Endothelial cell of umbilical vein (primary cell): ENCODE data around the gene AK4. TPM values are rescaled to one million over a fixed set of nuclear protein-coding genes. Genes with fewer than 3 reads are reported as not detected.

Experiments used
- BruUV-seq: library from RNA; stranded (reverse); fragments of 400-500 nt; replicated peaks from 2 replicates; lab custom pipeline; 2021; lab: Mats Ljungman, UMichigan
- CTCF ChIA-PET: fragments of 300-600, 350-600 bp; sonication (Branson Sonifier 250); formaldehyde crosslinking; loops from one replicate; lab custom pipeline; 2021; ENCODE audit warnings: antibody characterized with exemption, inconsistent platforms; lab: Charles Lee
- POLR2A ChIA-PET: fragments of 300-600, 350-600 bp; sonication (Branson Sonifier 250); formaldehyde crosslinking; loops from one replicate; lab custom pipeline; 2021; ENCODE audit warnings: antibody characterized with exemption, inconsistent platforms; lab: Charles Lee
- DNase-seq: peaks from one replicate; pipeline ENCODE4 v3.0.0-alpha.2; 2011; ENCODE audit warnings: low read depth, low spot score
- FAIRE-seq: peaks from 2 replicates; lab custom pipeline; 2011; peaks lifted over from hg19 to GRCh38; lab: Jason Lieb, UNC
- H2AFZ ChIP-seq: 2 replicates; pipeline ENCODE4 v1.6.0; 2012; ENCODE audit warnings: low read depth, low read length, control low read depth, inconsistent platforms
- H3K27ac ChIP-seq: 2 replicates; pipeline ENCODE4 v1.5.1; 2011; ENCODE audit warnings: low read depth, mild to moderate bottlenecking, control low read depth, low read length, moderate library complexity; ENCODE audit not compliant: insufficient read depth
- H3K27me3 ChIP-seq, 2 experiments: 2 replicates each; pipeline versions ENCODE4 v1.6.0 to v1.6.1; 2011; ENCODE audit warnings: low read length in 2 of 2, mixed read lengths in 1 of 2; ENCODE audit not compliant: control insufficient read depth in 2 of 2, insufficient read depth in 2 of 2
- H3K36me3 ChIP-seq, 2 experiments: 2 replicates in 1 of 2; 3 replicates in 1 of 2; pipeline ENCODE4 v1.5.1; 2011; ENCODE audit warnings: low read length in 2 of 2, mild to moderate bottlenecking in 1 of 2, moderate library complexity in 1 of 2; ENCODE audit not compliant: control insufficient read depth in 2 of 2, insufficient read depth in 2 of 2; ENCODE audit errors: extremely low read depth in 1 of 2
- H3K4me1 ChIP-seq: 3 replicates; pipeline ENCODE4 v1.5.1; 2011; ENCODE audit warnings: mild to moderate bottlenecking, low read length; ENCODE audit not compliant: control insufficient read depth, insufficient read depth; ENCODE audit errors: extremely low read depth
- H3K4me2 ChIP-seq: 2 replicates; pipeline ENCODE4 v1.6.1; 2011; ENCODE audit warnings: low read length, control low read depth, mixed read lengths; ENCODE audit not compliant: insufficient read depth
- H3K4me3 ChIP-seq, 3 experiments: fragments of 200-600 bp in 1 of 3; sonication (generic), shearing (Covaris generic) in 1 of 3; replicated peaks in 1 of 3; 2 replicates each; pipeline ENCODE4 v1.5.1; 2011 to 2016; ENCODE audit warnings: control low read depth in 3 of 3, low read length in 3 of 3, mild to moderate bottlenecking in 2 of 3, inconsistent platforms in 1 of 3, low read depth in 1 of 3, moderate library complexity in 1 of 3; ENCODE audit not compliant: insufficient read depth in 1 of 3
- H3K79me2 ChIP-seq: 2 replicates; pipeline ENCODE4 v1.6.0; 2012; ENCODE audit warnings: low read length, inconsistent platforms; ENCODE audit not compliant: control insufficient read depth, insufficient read depth
- H3K9ac ChIP-seq: replicated peaks from 2 replicates; pipeline ENCODE3; 2011; ENCODE audit warnings: low read length, control low read depth; ENCODE audit not compliant: insufficient read depth; ENCODE audit errors: extremely low read depth
- H3K9me1 ChIP-seq: replicated peaks from 3 replicates; pipeline ENCODE4 v1.6.0; 2011; ENCODE audit warnings: mild to moderate bottlenecking, low read length; ENCODE audit not compliant: control insufficient read depth, insufficient read depth; ENCODE audit errors: extremely low read depth
- H3K9me3 ChIP-seq: replicated peaks from 2 replicates; pipeline ENCODE4 v1.5.1; 2012; ENCODE audit warnings: low read length, inconsistent platforms; ENCODE audit not compliant: control insufficient read depth, insufficient read depth
- H4K20me1 ChIP-seq: replicated peaks from 2 replicates; pipeline ENCODE3; 2011; ENCODE audit warnings: mild to moderate bottlenecking, low read length; ENCODE audit not compliant: control insufficient read depth, insufficient read depth; ENCODE audit errors: extremely low read depth
- EZH2 ChIP-seq: IDR thresholded peaks from 2 replicates; pipeline ENCODE4 v1.6.1; 2012; ENCODE audit warnings: borderline replicate concordance, low read depth, mild to moderate bottlenecking, moderate library complexity, low read length, inconsistent platforms; ENCODE audit not compliant: severe bottlenecking
- FOS ChIP-seq: IDR thresholded peaks from 2 replicates; pipeline ENCODE4 v1.6.1; 2011; ENCODE audit warnings: mild to moderate bottlenecking, low read length, moderate library complexity, borderline replicate concordance; ENCODE audit not compliant: insufficient read depth
- GATA2 ChIP-seq: IDR thresholded peaks from 2 replicates; pipeline ENCODE4 v1.7.0; 2011; ENCODE audit warnings: low read depth, mild to moderate bottlenecking, moderate library complexity, mixed read lengths, low read length; ENCODE audit not compliant: insufficient read length, insufficient read depth
- JUN ChIP-seq: IDR thresholded peaks from 2 replicates; pipeline ENCODE4 v1.6.1; 2011; ENCODE audit warnings: borderline replicate concordance, low read depth; ENCODE audit not compliant: insufficient read length, insufficient read depth
- MAX ChIP-seq: IDR thresholded peaks from 2 replicates; pipeline ENCODE4 v1.6.1; 2011; ENCODE audit not compliant: insufficient read depth, insufficient read length
- MYC ChIP-seq: IDR thresholded peaks from one replicate; pipeline ENCODE4 v1.6.1; 2011; ENCODE audit warnings: mild to moderate bottlenecking, low read depth, low read length
- POLR2A ChIP-seq: IDR thresholded peaks from 2 replicates; pipeline ENCODE4 v1.6.1; 2012; ENCODE audit warnings: low read depth, mild to moderate bottlenecking, control low read depth, low read length
- POLR2AphosphoS5 ChIP-seq: IDR thresholded peaks from 2 replicates; pipeline ENCODE4 v1.6.1; 2012; ENCODE audit warnings: low read depth, mild to moderate bottlenecking, control low read depth, low read length, moderate library complexity; ENCODE audit not compliant: insufficient read depth
- dilution Hi-C: fragments of 300-500 bp; cut with MboI; formaldehyde crosslinking; loops from one replicate; pipeline ENCODE4 v1.15.0; 2019; ENCODE audit warnings: low sequenced_read_pairs; ENCODE audit not compliant: extremely low pct_ligation_motif_present
- intact Hi-C: fragments of 100-400 bp; cut with micrococcal nuclease; formaldehyde crosslinking; loops from one replicate; pipeline ENCODE4 v1.10.0; 2022
- polyA plus RNA-seq, 4 experiments: library from polyadenylated mRNA; depleted of rRNA in 3 of 4; stranded (reverse) in 3 of 4; unstranded in 1 of 4; fragments of >200 nt; gene quantifications; 2 replicates each; pipeline versions ENCODE4 v1.2.1 to v1.2.3, GENCODE V29; 2011 to 2012; ENCODE audit warnings: missing spikeins in 1 of 4
- total RNA-seq: library from RNA; stranded (reverse); gene quantifications from 2 replicates; pipeline ENCODE4 v1.2.3, GENCODE V29; 2021
- TF ChIP-seq, protein P1 (sequence below), 2 donors: IDR thresholded peaks; 1 replicate in 1 of 2; 2 replicates in 1 of 2; pipeline ENCODE4 v1.5.1; 2011; ENCODE audit warnings: low read length in 2 of 2, mild to moderate bottlenecking in 2 of 2, moderate library complexity in 2 of 2, control low read depth in 1 of 2, inconsistent platforms in 1 of 2, low read depth in 1 of 2; ENCODE audit not compliant: insufficient read depth in 1 of 2; ENCODE audit errors: extremely low read depth in 1 of 2

The AK4 gene
- total and polyA plus RNA-seq, 2 donors (not counting 3 experiments of a cell fraction or from before 2014, with no cell fraction given): 2.2 to 5.6 TPM

GRCh38 chr1:65112811-65113210 lies 35.2 kb upstream of the AK4 start:
- H2AFZ ChIP-seq: no peak overlapping the region
- no peak for TF ChIP-seq FOS
- TF ChIP-seq POLR2AphosphoS5: no peak
- no peak for TF ChIP-seq EZH2
- TF ChIP-seq JUN: no peak
- TF ChIP-seq, protein P1, sequence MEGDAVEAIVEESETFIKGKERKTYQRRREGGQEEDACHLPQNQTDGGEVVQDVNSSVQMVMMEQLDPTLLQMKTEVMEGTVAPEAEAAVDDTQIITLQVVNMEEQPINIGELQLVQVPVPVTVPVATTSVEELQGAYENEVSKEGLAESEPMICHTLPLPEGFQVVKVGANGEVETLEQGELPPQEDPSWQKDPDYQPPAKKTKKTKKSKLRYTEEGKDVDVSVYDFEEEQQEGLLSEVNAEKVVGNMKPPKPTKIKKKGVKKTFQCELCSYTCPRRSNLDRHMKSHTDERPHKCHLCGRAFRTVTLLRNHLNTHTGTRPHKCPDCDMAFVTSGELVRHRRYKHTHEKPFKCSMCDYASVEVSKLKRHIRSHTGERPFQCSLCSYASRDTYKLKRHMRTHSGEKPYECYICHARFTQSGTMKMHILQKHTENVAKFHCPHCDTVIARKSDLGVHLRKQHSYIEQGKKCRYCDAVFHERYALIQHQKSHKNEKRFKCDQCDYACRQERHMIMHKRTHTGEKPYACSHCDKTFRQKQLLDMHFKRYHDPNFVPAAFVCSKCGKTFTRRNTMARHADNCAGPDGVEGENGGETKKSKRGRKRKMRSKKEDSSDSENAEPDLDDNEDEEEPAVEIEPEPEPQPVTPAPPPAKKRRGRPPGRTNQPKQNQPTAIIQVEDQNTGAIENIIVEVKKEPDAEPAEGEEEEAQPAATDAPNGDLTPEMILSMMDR (IDR thresholded peaks at IDR 0.05; ENCODE audit: extremely low read depth in 1 of 2, insufficient read depth in 1 of 2, low read depth in 1 of 2, low read length in 2 of 2): no peak
- no peak for TF ChIP-seq MAX
- TF ChIP-seq POLR2A: no peak
- no peak for TF ChIP-seq MYC
- TF ChIP-seq GATA2: no peak
- dilution Hi-C loops: no loop called here
- H3K4me1 ChIP-seq: peaks cover 4% of the 10 kb centered on the region
- H3K9ac ChIP-seq: no peak overlapping the region
- ChIA-PET CTCF (no interaction called here), POLR2A (no interaction called here)
- no peaks in the 10 kb centered on the region for H3K27me3 ChIP-seq
- no peaks in the 10 kb centered on the region for H3K36me3 ChIP-seq
- H4K20me1 ChIP-seq: no peaks in the 10 kb centered on the region
- FAIRE-seq (no peak), DNase-seq (no peak)
- no peak overlapping the region for H3K4me3 ChIP-seq
- no TSS peak for BruUV-seq
- no peaks in the 10 kb centered on the region for H3K79me2 ChIP-seq
- no peaks in the 10 kb centered on the region for H3K9me3 ChIP-seq
- no peaks in the 10 kb centered on the region for H3K9me1 ChIP-seq
- H3K4me2 ChIP-seq: no peak overlapping the region
- H3K27ac ChIP-seq: no peak overlapping the region
- intact Hi-C loops: no loop called here
